RWPE2 (cell line): Measurements from ENCODE around the gene BMPR2.

Experiments used
- ATAC-seq: fragments of 200-7000 bp; cut with Tn5 transposase; 3 replicates; pipeline ENCODE4 v1.9.1; 2021; ENCODE audit warnings: low read depth
- DNase-seq: peaks from one replicate; pipeline ENCODE4 v3.0.0-alpha.2; 2020; ENCODE audit warnings: low spot score
- H3K27ac ChIP-seq: fragments of 450-650 bp; 2 replicates; pipeline ENCODE4 v1.5.1; 2017; ENCODE audit warnings: mild to moderate bottlenecking; ENCODE audit not compliant: poor library complexity, severe bottlenecking
- H3K27me3 ChIP-seq: fragments of 250-450 bp; sonication (Bioruptor Pico); 2 replicates; pipeline ENCODE4 v1.5.1; 2021; ENCODE audit warnings: mild to moderate bottlenecking, moderate library complexity; ENCODE audit not compliant: insufficient read depth, poor library complexity, severe bottlenecking
- H3K36me3 ChIP-seq: fragments of 250-450 bp; sonication (Bioruptor Pico); 2 replicates; pipeline ENCODE4 v1.5.1; 2020; ENCODE audit warnings: low read depth, mild to moderate bottlenecking, moderate library complexity
- H3K4me1 ChIP-seq: fragments of 250-450 bp; sonication (Bioruptor Pico); 2 replicates; pipeline ENCODE4 v1.5.1; 2021; ENCODE audit warnings: mild to moderate bottlenecking, moderate library complexity; ENCODE audit not compliant: insufficient read depth, poor library complexity, severe bottlenecking
- H3K4me3 ChIP-seq: fragments of 250-450 bp; sonication (Bioruptor Pico); 2 replicates; pipeline ENCODE4 v1.5.1; 2021; ENCODE audit warnings: mild to moderate bottlenecking, moderate library complexity; ENCODE audit not compliant: severe bottlenecking
- H3K9me3 ChIP-seq: fragments of 250-450 bp; sonication (Bioruptor Pico); 2 replicates; pipeline ENCODE4 v1.5.1; 2021; ENCODE audit warnings: mild to moderate bottlenecking, moderate library complexity; ENCODE audit not compliant: severe bottlenecking
- TF ChIP-seq, protein P1 (sequence below): fragments of 450-650 bp; IDR thresholded peaks from one replicate; pipeline ENCODE4 v1.5.1; 2017; ENCODE audit warnings: mild to moderate bottlenecking, moderate library complexity; ENCODE audit not compliant: poor library complexity, severe bottlenecking

Gene BMPR2

GRCh38 chr2:202418027-202418426, 41.9 kb downstream of the BMPR2 start:
- no peak for ATAC-seq
- no peak for DNase-seq
- Histone ChIP-seq H3K36me3 (no peaks in the 10 kb centered on the region), H3K27ac (no peak overlapping the region), H3K4me1 (no peaks in the 10 kb centered on the region), H3K9me3 (no peaks in the 10 kb centered on the region), H3K27me3 (no peaks in the 10 kb centered on the region), H3K4me3 (no peak overlapping the region)
- TF ChIP-seq, protein P1, sequence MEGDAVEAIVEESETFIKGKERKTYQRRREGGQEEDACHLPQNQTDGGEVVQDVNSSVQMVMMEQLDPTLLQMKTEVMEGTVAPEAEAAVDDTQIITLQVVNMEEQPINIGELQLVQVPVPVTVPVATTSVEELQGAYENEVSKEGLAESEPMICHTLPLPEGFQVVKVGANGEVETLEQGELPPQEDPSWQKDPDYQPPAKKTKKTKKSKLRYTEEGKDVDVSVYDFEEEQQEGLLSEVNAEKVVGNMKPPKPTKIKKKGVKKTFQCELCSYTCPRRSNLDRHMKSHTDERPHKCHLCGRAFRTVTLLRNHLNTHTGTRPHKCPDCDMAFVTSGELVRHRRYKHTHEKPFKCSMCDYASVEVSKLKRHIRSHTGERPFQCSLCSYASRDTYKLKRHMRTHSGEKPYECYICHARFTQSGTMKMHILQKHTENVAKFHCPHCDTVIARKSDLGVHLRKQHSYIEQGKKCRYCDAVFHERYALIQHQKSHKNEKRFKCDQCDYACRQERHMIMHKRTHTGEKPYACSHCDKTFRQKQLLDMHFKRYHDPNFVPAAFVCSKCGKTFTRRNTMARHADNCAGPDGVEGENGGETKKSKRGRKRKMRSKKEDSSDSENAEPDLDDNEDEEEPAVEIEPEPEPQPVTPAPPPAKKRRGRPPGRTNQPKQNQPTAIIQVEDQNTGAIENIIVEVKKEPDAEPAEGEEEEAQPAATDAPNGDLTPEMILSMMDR, result no peak

GRCh38 chr2:202418511-202418910, 42.4 kb downstream of the BMPR2 start:
- TF ChIP-seq, protein P1, result no peak
- no peaks in the 10 kb centered on the region for H3K27me3 ChIP-seq
- no peaks in the 10 kb centered on the region for H3K36me3 ChIP-seq
- no peaks in the 10 kb centered on the region for H3K9me3 ChIP-seq
- no peaks in the 10 kb centered on the region for H3K4me1 ChIP-seq
- DNase-seq, result no peak
- H3K4me3 ChIP-seq, result no peak overlapping the region
- H3K27ac ChIP-seq, result no peak overlapping the region
- no peak for ATAC-seq

- H3K4me3 ChIP-seq, result no peak overlapping the region
- TF ChIP-seq, protein P1, result no peak
- H3K36me3 ChIP-seq, result no peaks in the 10 kb centered on the region
- no peak overlapping the region for H3K27ac ChIP-seq
- H3K27me3 ChIP-seq, result no peaks in the 10 kb centered on the region
- no peak for DNase-seq
- no peaks in the 10 kb centered on the region for H3K4me1 ChIP-seq
- no peaks in the 10 kb centered on the region for H3K9me3 ChIP-seq
- no peak for ATAC-seq
Observed at GRCh38 chr2:202423139-202423538, 47.0 kb downstream of the BMPR2 start.

- no peaks in the 10 kb centered on the region for H3K27me3 ChIP-seq
- H3K4me1 ChIP-seq, result no peaks in the 10 kb centered on the region
- peak; percentile 52; the same call in 1 of the 3 replicates for ATAC-seq
- DNase-seq, result no peak
- TF ChIP-seq, protein P1, result no peak
- no peak overlapping the region for H3K4me3 ChIP-seq
- no peak overlapping the region for H3K27ac ChIP-seq
- H3K36me3 ChIP-seq, result no peaks in the 10 kb centered on the region
- H3K9me3 ChIP-seq, result no peaks in the 10 kb centered on the region
Observed at GRCh38 chr2:202425036-202425435, 48.9 kb downstream of the BMPR2 start.

DNA sequence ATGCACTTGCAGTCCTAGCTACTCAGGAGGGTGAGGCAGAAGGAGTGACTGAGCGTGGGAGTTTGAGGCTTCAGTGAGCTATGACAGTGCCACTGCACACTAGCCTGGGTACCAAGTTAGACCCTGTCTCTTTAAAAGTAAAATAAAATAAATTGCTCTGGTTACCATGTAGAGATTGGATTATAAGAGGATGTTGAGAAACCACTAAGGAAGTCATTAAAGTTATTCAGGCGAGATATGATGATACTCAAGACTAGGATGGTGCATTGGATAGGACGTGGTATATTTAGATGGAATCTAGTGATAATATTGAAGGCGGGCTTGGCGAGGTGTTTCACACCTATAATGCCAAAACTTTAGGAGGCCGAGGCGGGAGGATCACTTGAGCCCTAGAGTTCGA, 50.6 kb downstream of the BMPR2 start:
- ATAC-seq, result no peak
- H3K4me1 ChIP-seq, result no peaks in the 10 kb centered on the region
- no peak overlapping the region for H3K27ac ChIP-seq
- H3K9me3 ChIP-seq, result no peaks in the 10 kb centered on the region
- DNase-seq, result no peak
- no peak overlapping the region for H3K4me3 ChIP-seq
- H3K27me3 ChIP-seq, result no peaks in the 10 kb centered on the region
- H3K36me3 ChIP-seq, result no peaks in the 10 kb centered on the region
- TF ChIP-seq, protein P1, result no peak
